Urinary bladder (tissue), 4 donors: ENCODE results near the gene DKKL1. TPM values are rescaled to one million over a fixed set of nuclear protein-coding genes. Genes with fewer than 3 reads are reported as not detected.

Experiments
- DNase-seq: peaks from one replicate; pipeline ENCODE4 v3.0.0-alpha.2; 2015; ENCODE audit errors: extremely low spot score
- H3K27ac ChIP-seq: one replicate; pipeline ENCODE4 v1.5.1; 2013; ENCODE audit warnings: low read depth, mild to moderate bottlenecking, moderate library complexity
- H3K36me3 ChIP-seq: one replicate; pipeline ENCODE4 v1.6.1; 2013; ENCODE audit warnings: mild to moderate bottlenecking, moderate library complexity; ENCODE audit not compliant: insufficient read depth
- H3K4me1 ChIP-seq: one replicate; pipeline ENCODE4 v1.6.1; 2013; ENCODE audit warnings: mild to moderate bottlenecking, moderate library complexity; ENCODE audit not compliant: insufficient read depth
- H3K4me3 ChIP-seq: one replicate; pipeline ENCODE4 v1.5.1; 2013; ENCODE audit warnings: low read depth, low read length
- WGBS: extraction: QIAGEN DNeasy Blood & Tissue Kit; methylation state at CpG from one replicate; pipeline ENCODE4 v1.1.7; 2013; 5-methylcytosine and 5-hydroxymethylcytosine counted together
- polyA plus RNA-seq: library from polyadenylated mRNA; stranded (reverse); fragments of 200-250 nt; gene quantifications from one replicate; pipeline ENCODE4 v1.2.3, GENCODE V29; 2013
- total RNA-seq: library from RNA; depleted of rRNA; stranded (reverse); fragments of >200 nt; gene quantifications from one replicate; pipeline ENCODE4 v1.2.3, GENCODE V29; 2014
- donor health status: healthy with polysubstance abuse.
- donor health status: healthy.

The DKKL1 gene
- total and polyA plus RNA-seq, 2 donors, result 0.46 TPM; not detected in 1

DNA sequence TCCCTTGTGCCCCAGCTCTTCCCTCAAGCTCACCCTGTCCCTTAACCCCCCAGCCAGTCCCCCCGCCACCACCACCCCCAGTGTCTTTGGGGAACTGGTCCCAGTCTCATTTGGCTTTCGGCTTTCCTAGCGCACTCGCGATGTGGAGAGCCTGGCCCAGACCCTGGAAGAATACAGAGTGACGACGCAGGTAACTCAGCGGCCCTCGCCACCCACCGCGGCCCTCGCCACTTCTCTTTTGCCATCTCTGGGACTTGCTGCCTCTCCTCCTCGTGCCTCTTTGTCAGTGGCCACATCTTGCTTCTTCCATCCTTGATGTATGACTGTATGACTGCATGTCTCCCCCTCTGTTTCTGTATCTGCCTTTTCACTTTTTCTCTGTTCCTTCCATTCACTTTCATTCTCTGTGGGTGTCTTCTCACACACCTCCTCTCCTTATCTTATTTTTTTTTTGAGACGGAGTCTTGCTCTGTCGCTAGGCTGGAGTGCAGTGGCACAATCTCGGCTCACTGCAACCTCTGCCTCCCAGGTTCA is 43.9 kb downstream of the DKKL1 start:
- no peaks in the 10 kb centered on the region for H3K36me3 ChIP-seq
- H3K4me3 ChIP-seq, result no peak overlapping the region
- H3K27ac ChIP-seq, result no peak overlapping the region
- WGBS, result 87% methylated on average over 16 of the region's 16 CpGs
- H3K4me1 ChIP-seq, result no peaks in the 10 kb centered on the region
- DNase-seq, result no peak

DNA sequence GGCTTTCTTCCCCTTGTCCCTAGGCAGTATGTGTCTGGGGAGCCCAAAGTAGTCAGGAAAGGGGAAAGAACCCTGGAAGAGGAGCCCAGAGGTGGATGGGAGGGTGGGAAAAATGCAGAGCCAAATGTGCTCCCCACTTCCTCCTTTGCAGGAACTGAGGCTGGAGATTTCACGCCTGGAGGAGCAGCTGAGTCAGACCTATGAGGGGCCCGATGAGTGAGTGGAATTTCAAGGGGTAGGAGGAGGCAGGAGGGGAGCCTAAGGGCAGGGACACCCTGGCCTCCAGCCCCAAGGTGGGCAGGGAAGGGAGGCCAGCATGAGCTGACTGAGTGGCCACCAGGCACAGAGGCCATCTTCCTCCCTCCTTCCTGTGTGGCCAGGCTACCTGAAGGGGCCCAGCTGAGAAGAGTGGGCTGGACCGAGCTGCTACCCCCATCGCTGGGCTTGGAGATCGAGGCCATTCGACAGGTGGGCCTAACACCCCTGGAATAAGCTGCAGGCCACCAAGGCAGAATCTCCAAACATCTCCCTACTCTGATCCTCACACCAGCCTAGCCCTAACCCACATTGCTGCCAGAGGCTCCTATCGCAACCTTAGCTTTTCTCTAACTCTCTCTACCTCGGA is 45.3 kb downstream of the DKKL1 start:
- H3K36me3 ChIP-seq, result no peaks in the 10 kb centered on the region
- DNase-seq, result no peak
- 79% methylated on average over 8 of the region's 8 CpGs for WGBS
- H3K4me3 ChIP-seq, result no peak overlapping the region
- H3K4me1 ChIP-seq, result no peaks in the 10 kb centered on the region
- no peak overlapping the region for H3K27ac ChIP-seq

DNA sequence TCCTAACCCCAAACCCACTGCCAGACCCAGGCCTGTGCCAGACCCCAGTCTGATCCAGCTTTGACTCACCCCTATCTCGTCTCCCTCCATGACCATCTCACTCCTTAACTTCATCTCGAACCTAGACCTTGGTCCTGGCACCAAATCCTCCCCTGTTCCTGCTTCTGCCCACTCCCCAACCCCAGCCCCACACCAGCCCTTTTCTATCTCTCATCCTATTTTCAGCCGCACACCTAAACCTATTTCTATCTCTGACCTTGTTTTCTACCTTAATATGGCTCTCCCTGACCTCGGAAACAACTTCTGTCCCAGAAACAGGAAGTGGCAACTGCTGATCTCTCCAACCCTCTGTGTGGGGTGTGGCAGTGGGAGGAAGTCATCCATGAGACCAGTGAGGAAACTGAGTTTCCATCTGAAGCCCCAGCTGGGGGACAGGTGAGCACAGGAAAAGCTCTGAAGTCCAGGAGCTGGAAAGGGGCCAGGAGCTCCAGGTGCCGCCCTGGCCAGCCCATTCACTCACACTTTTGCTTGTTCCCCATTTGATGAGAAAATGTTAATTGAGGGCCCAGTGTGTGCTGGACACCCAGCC is 45.9 kb downstream of the DKKL1 start:
- WGBS, result 72% methylated on average over 5 of the region's 5 CpGs
- no peak for DNase-seq
- no peaks in the 10 kb centered on the region for H3K4me1 ChIP-seq

DNA sequence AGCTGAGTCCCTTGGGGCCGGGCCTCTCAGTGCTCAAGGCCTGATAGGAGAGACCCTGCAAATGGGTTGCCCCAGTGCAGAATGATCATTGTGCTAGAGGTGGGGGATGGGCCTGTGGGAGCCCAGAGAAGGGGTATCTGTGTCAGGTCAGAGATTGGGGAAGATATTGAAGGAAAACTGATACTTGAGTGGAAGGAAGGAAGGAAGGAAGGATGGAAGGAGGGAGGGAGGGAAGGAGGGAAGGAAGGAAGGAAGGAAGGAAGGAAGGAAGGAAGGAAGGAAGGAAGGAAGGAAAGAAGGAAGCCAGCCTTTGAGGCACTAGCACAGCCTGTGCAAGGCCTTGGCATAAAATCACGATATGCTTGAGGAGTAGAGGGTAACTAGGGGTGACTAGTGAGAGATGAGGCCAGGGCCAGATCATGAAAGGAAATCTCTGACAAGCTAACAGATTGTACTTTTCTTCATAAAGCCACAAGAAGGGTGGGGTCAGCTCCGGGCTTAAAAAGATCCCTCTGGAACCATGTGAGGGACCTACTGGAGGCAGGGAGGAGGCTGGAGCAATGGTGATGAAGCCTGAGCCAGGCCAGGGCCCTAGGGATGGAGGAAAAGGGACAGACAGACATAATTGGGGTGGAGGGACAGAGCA is 48.1 kb downstream of the DKKL1 start:
- WGBS, result 56% methylated on average over 3 of the region's 3 CpGs

More for the DNA sequence above, 45.9 kb downstream of the DKKL1 start:
- no peak overlapping the region for H3K27ac ChIP-seq
- H3K36me3 ChIP-seq, result no peaks in the 10 kb centered on the region
- no peak overlapping the region for H3K4me3 ChIP-seq

DNA sequence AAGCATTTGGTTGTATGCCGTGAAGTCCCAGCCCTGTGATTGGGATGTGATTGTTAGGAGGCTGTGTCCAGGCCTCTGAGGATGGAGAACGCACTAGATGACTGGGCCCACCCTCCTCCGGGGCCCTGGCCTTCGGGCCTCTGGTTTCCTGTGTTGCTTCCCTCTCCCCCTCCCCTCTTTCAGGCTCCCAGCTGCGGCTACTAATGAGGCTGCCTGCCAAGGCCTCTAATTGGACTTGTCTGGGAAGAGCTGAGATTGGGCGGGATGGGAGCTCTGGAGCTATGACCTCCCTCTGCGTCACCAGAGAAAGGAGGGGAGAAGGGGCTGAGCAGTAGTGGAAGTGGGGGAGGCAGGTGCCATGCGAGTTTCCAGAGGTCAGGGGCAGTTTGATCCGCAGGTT is 49.7 kb downstream of the DKKL1 start:
- DNase-seq, result peak; percentile 20
- Histone ChIP-seq H3K27ac (no peak overlapping the region), H3K4me1 (no peaks in the 10 kb centered on the region), H3K4me3 (no peak overlapping the region), H3K36me3 (no peaks in the 10 kb centered on the region)
- 59% methylated on average over 9 of the region's 9 CpGs for WGBS

More for the DNA sequence above, 48.1 kb downstream of the DKKL1 start:
- Histone ChIP-seq H3K4me3 (no peak overlapping the region), H3K4me1 (no peaks in the 10 kb centered on the region), H3K27ac (no peak overlapping the region), H3K36me3 (no peaks in the 10 kb centered on the region)
- no peak for DNase-seq

DNA sequence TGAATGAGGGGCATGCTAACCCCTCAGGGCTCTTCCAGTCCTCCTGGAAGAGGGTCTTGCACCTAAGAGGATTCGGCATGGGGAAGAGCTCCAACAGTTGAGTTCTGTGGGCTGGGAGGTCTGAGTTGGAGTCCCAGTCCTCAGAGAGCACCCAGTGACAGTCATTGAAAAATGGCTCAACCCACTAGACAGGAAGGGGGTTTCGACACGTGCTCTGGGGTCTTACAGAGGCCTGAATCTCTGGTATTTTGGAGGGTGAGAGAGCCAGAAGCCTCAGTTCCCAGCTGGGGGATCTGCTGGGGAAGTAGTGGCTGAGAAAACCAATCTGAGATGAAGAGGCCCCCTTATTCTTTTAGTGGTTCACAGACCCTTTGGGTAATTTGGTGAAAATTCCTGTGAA is 50.6 kb downstream of the DKKL1 start:
- Histone ChIP-seq H3K36me3 (no peaks in the 10 kb centered on the region), H3K4me3 (no peak overlapping the region), H3K27ac (no peak overlapping the region), H3K4me1 (no peaks in the 10 kb centered on the region)
- 84% methylated on average over 3 of the region's 3 CpGs for WGBS
- no peak for DNase-seq

DNA sequence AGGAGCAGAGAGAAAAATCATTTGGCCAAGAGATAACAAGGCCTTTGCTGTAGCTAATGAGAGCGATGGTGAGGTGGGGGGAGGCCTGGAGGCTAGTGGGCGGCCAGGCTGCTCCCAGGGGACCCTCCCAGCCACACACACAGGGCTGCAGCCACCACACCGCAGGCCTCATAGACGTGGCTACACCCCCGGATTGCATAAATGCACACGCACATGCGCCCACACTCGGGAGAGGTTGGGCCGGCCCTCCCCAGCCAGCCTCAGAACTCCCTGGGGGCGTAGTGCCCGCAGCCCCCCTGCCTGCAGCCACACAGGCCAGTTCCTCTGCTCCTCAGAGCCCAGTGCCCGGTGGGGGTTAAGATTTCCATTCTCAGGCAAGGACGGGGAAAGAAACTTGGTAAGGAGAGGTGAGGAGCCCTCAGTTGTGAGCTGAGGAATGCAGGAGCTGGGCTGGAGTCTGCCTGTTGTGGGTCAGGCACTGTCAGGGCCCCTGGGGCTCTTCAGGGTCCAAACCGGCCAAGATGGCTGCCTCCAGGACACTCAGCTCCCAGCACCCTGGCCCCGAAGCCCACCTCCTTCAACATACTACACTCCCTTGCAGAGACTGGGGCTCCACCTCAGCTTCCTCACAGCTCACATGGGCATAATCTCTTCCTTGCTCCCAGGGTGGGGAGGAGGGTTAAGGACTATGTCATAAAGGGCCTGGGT is 51.6 kb downstream of the DKKL1 start:
- Histone ChIP-seq H3K36me3 (no peaks in the 10 kb centered on the region), H3K4me3 (no peak overlapping the region), H3K4me1 (no peaks in the 10 kb centered on the region), H3K27ac (no peak overlapping the region)
- no peak for DNase-seq
- 69% methylated on average over 15 of the region's 15 CpGs for WGBS

DNA sequence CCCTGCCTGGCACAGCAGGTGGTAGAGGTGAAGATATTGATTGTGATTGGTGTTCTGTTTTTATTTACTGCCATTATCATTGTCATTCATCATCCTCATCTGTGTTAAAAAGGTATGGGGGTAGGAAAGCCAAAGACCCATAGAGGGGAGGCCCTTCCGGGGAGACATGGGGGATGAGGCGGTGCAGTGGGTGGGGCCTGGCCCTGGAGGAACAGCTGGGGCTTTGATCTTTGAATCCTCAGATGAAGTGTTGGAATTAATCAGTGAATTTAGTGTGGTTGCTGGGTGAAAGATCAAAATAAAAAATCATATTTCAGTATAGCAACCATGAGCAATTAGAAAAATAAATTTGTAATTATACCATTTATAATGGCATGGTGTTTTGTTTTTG is 52.1 kb downstream of the DKKL1 start:
- Histone ChIP-seq H3K4me1 (no peaks in the 10 kb centered on the region), H3K4me3 (no peak overlapping the region), H3K36me3 (no peaks in the 10 kb centered on the region), H3K27ac (no peak overlapping the region)
- WGBS, result 81% methylated on average over 2 of the region's 2 CpGs
- DNase-seq, result no peak

DNA sequence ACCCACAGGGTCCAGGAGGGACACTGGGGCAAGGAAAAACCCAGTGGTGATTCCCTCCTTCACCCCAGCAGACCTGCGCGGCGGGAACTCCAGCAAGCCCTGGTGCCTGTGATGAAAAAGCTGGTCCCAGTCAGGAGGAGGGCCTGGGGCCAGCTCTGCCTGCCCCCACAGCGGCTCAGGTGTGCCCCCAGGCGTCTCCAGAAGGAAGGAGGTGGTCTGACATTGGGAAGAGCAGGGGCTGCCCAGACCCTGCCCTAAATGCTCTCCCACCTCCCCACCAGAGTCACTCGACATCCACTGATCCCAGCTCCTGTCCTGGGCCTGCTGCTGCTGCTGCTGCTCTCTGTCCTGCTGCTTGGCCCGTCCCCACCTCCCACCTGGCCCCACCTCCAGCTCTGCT is 53.4 kb downstream of the DKKL1 start:
- Histone ChIP-seq H3K4me1 (no peaks in the 10 kb centered on the region), H3K27ac (no peak overlapping the region), H3K36me3 (no peaks in the 10 kb centered on the region), H3K4me3 (no peak overlapping the region)
- 37% methylated on average over 7 of the region's 7 CpGs for WGBS
- DNase-seq, result no peak

DNA sequence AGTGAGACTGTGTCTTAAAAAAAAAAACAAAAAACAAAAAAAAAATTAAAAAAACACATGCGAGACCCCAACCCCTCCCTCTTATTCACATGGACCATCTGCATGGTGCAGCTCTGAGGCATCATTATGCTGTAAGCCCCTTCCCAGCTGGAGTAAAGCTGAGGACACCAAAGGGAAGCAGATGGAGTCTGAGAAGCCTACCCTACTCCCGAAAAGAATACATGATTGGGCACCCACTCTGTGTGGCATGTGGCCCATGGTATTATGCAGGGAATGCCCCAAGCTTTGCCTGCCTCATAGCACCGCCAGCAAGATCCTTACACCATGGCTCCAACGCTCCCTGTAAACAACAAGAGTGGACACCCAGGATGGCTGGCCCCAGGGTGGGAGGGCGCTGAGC is 54.8 kb downstream of the DKKL1 start:
- 87% methylated on average over 5 of the region's 5 CpGs for WGBS
- no peak overlapping the region for H3K27ac ChIP-seq
- no peaks in the 10 kb centered on the region for H3K4me1 ChIP-seq
- DNase-seq, result no peak
- H3K36me3 ChIP-seq, result no peaks in the 10 kb centered on the region
- no peak overlapping the region for H3K4me3 ChIP-seq

DNA sequence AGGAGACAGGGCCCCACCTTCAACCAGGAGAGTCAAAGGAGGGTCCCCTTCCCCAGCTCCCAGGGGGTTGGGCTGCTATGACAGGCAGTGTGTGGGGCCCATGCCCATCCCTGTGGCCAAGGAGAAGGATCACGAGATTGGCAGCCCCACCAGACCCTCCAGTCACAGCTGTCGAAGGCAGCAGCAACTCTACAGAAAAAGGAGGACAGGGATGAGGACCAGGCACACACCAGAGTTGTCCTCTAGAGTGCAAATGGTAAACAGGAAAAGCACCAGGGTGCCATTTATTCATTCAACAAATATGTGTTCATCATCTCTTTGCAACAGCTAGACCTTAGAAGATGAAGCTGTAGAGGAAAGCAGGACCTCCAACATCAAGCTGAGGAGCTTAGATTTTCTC is 55.5 kb downstream of the DKKL1 start:
- H3K36me3 ChIP-seq, result no peaks in the 10 kb centered on the region
- H3K4me1 ChIP-seq, result no peaks in the 10 kb centered on the region
- no peak overlapping the region for H3K27ac ChIP-seq
- WGBS, result 75% methylated on average over 2 of the region's 2 CpGs
- no peak overlapping the region for H3K4me3 ChIP-seq
- no peak for DNase-seq

DNA sequence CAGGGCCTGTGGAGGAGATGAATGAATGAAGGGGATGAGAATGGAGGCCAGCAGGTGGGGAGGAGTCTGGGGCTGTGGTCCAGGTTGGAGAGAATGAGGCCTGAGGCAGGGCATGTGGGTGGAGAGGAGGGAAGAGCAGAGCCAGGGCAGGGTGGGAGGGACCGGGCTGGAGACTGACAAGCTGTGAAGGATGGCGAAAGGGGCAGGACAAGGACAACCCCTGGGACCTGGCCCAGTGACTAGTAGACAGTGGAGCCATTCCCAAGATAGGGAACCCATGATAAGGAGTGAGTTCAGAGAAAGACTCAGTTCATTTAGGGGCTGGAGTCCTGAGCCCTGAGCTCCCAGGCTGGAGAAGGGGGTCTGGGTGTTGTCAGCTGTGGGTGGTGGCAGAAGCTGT is 56.5 kb downstream of the DKKL1 start:
- no peak overlapping the region for H3K4me3 ChIP-seq
- WGBS, result 69% methylated on average over 2 of the region's 2 CpGs
- no peaks in the 10 kb centered on the region for H3K4me1 ChIP-seq
- DNase-seq, result no peak
- H3K36me3 ChIP-seq, result no peaks in the 10 kb centered on the region
- H3K27ac ChIP-seq, result no peak overlapping the region

DNA sequence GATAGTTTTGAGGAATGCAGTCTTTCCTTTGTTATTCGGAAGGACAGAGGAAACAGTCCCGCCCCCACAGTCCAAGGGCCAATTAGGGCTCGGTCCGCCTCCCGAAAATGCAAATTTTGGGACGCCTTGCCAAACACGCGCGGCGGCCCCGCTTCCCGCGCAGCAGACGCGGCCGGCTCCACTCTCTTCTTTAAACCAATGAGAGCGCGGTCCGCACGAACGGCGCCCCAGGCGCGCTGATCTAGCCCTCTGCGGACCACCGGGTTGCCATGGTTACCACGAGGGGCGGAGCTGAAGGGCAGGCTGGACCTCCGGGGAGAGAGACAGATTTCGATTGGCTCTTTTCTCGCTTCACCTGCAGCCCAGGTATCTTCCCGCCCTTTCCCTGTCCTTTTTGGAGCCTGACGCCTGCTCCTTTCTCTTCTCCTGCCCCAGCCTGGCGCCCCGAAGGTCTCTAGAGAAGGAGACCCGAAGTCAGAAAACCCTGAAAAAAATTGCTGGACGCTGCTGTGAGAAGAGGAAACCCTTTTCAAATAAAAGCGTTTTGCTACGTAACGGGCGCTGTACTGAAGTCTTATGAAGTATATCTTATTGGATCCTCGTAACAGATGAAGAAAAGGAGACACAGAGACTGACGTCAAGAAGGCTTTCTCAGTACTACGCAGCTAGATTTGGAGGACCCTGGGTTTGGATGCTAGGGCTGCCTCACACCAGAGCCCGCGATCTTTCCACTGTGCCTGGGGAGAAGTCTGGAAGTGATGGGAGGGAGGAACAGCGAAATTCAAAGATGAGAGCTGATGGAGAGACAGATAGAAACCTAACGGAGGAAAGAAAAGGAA is 57.6 kb downstream of the DKKL1 start:
- Histone ChIP-seq H3K36me3 (no peaks in the 10 kb centered on the region), H3K4me1 (no peaks in the 10 kb centered on the region), H3K27ac (no peak overlapping the region), H3K4me3 (peak overlapping the region; percentile 0)
- peak; percentile 28 for DNase-seq
- 8% methylated on average over 48 of the region's 48 CpGs for WGBS
